ENCODE measurements around the gene FGGY. TPM values are rescaled to one million over a fixed set of nuclear protein-coding genes. Genes with fewer than 3 reads are reported as not detected.

Gene FGGY
- total RNA-seq, 1 donor from 2014 or later: 24.3 TPM

DNA sequence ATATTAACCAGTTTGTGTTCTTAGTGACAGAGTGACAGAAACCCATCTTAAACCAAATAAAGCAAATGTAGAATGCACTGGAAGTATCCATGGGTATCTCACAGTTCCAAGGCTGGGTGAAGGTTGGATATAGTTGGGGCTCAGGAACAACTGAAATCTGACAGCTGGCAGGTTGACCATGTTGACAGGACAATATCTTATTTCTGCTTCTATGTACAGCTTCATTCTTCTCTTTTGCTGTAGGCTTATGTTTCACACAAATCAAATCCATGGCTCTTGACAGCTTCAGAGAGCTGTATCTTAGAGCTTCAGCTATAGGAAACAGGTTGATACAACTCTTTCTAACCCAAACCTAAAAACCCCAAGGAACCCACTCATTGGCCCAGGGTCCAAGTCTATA, 34.3 kb upstream of the FGGY start:
- DNase-seq (ENCODE audit: low read depth): no peak
- TF ChIP-seq, protein P1, sequence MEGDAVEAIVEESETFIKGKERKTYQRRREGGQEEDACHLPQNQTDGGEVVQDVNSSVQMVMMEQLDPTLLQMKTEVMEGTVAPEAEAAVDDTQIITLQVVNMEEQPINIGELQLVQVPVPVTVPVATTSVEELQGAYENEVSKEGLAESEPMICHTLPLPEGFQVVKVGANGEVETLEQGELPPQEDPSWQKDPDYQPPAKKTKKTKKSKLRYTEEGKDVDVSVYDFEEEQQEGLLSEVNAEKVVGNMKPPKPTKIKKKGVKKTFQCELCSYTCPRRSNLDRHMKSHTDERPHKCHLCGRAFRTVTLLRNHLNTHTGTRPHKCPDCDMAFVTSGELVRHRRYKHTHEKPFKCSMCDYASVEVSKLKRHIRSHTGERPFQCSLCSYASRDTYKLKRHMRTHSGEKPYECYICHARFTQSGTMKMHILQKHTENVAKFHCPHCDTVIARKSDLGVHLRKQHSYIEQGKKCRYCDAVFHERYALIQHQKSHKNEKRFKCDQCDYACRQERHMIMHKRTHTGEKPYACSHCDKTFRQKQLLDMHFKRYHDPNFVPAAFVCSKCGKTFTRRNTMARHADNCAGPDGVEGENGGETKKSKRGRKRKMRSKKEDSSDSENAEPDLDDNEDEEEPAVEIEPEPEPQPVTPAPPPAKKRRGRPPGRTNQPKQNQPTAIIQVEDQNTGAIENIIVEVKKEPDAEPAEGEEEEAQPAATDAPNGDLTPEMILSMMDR (conservative IDR thresholded peaks at IDR 0.05; ENCODE audit: low read depth, low read length): no peak
- H3K4me3 ChIP-seq (ENCODE audit: low read depth, low read length): no peak overlapping the region

DNA sequence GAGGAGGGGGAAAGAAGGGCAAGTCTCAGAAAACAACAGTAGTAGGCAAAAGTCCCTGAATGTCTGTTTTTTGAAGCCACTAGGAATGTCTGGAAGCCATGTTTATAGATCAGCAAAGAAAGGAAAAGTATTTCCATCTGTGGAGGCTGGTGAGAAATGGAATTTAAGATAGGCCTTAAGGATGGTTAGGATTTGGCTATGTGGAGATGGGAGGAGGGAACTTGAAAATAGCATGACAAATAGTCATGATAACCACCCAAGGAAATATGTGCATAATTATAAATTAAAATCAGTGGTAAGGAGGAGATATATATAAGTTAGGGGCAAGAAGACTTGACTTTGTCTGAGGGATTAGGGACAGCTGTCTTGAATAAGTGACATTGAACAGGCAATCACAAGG, 33.8 kb upstream of the FGGY start:
- no peak overlapping the region for H3K4me3 ChIP-seq (ENCODE audit: low read depth, low read length)
- TF ChIP-seq, protein P1 (conservative IDR thresholded peaks at IDR 0.05; ENCODE audit: low read depth, low read length): no peak
- no peak for DNase-seq (ENCODE audit: low read depth)

DNA sequence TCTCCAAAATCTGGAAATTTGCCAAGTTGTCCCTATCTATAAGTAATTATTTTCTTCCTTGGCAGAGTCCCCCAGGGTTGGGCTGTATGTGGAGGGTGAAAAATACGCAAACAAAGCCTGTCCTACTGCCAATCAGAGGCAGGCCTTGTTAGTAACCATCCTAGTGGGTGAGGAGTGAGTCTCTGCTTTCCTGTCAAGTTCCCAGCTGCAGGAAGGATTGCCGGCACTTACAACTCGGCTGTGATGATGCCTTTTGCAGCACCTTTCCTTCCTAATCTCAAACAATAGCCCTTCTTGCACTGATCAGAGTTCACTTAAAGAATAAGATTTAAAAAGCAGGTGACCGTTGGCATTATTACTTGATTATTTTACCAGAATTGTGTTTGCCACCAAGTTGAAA, 31.3 kb upstream of the FGGY start:
- H3K4me3 ChIP-seq (ENCODE audit: low read depth, low read length): no peak overlapping the region
- no peak for DNase-seq (ENCODE audit: low read depth)
- TF ChIP-seq, protein P1 (conservative IDR thresholded peaks at IDR 0.05; ENCODE audit: low read depth, low read length): no peak

- H3K4me3 ChIP-seq (ENCODE audit: low read depth, low read length): no peak overlapping the region
- TF ChIP-seq, protein P1 (conservative IDR thresholded peaks at IDR 0.05; ENCODE audit: low read depth, low read length): no peak
- no peak for DNase-seq (ENCODE audit: low read depth)
These were observed 30.5 kb upstream of the FGGY start for GRCh38 chr1:59266180-59266926.

GRCh38 chr1:59266927-59267293, 30.0 kb upstream of the FGGY start:
- no peak for DNase-seq (ENCODE audit: low read depth)
- TF ChIP-seq, protein P1 (conservative IDR thresholded peaks at IDR 0.05; ENCODE audit: low read depth, low read length): no peak
- no peak overlapping the region for H3K4me3 ChIP-seq (ENCODE audit: low read depth, low read length)

DNA sequence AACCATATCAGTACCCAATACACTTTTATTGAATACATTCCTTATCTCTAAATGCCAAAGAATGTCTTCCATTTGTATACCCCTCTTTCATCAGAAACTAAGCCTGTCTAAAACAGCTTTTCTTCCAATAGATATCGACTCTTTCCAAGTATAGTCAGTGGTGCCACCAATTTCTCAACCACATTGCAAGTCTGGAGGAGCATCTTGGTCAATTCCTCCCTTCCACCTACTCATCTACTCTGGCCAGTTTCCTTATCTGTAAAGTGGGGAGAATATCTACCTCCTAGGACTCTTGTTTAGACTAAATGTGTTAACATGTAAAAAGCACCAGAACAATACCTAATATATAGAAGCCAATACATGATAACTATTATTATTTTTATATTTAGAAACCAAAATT, 28.5 kb upstream of the FGGY start:
- H3K4me3 ChIP-seq (ENCODE audit: low read depth, low read length): no peak overlapping the region
- TF ChIP-seq, protein P1 (conservative IDR thresholded peaks at IDR 0.05; ENCODE audit: low read depth, low read length): no peak

More for the DNA sequence above, 28.5 kb upstream of the FGGY start:
- no peak for DNase-seq (ENCODE audit: low read depth)
